NOMO-1 (cell line): ENCODE measurements around the gene LATS2.

Experiments used
- DNase-seq, 2 experiments: peaks; one replicate each; lab custom pipeline; 2025; ENCODE audit not compliant: unreplicated experiment in 2 of 2; lab: John Stamatoyannopoulos, UW

Gene LATS2

GRCh38 chr13:21061029-21061763 lies at the start of gene LATS2:
TSS of gene LATS2 (minus strand) at chr13:21061586. CDS start at chr13:21046026, 15,560 bp downstream.
- peak; percentile 92 to 95 for DNase-seq

GRCh38 chr13:21109168-21109567 lies 47.8 kb upstream of the LATS2 start:
- DNase-seq: no peak

- no peak for DNase-seq
These were observed 44.7 kb upstream of the LATS2 start for GRCh38 chr13:21106089-21106488.

- no peak for DNase-seq
These were observed 43.0 kb upstream of the LATS2 start for GRCh38 chr13:21104199-21105019.

- DNase-seq: no peak
These were observed 40.6 kb upstream of the LATS2 start for GRCh38 chr13:21101865-21102576.

GRCh38 chr13:21100994-21101757 lies 39.8 kb upstream of the LATS2 start:
- no peak for DNase-seq

GRCh38 chr13:21100211-21100610 lies 38.8 kb upstream of the LATS2 start:
- DNase-seq: no peak

- DNase-seq: no peak
These were observed 33.9 kb upstream of the LATS2 start for GRCh38 chr13:21095311-21095710.

GRCh38 chr13:21089830-21090229 lies 28.4 kb upstream of the LATS2 start:
- DNase-seq: no peak

- DNase-seq: no peak
These were observed 27.1 kb upstream of the LATS2 start for GRCh38 chr13:21088534-21088933.

GRCh38 chr13:21086929-21087328 lies 25.5 kb upstream of the LATS2 start:
- DNase-seq: no peak

- DNase-seq: no peak
These were observed 20.5 kb upstream of the LATS2 start for GRCh38 chr13:21081926-21082325.

GRCh38 chr13:21080593-21080891 lies 19.2 kb upstream of the LATS2 start:
- no peak for DNase-seq

- peak; percentile 45 to 69 for DNase-seq
These were observed 18.6 kb upstream of the LATS2 start for GRCh38 chr13:21079761-21080592.

- DNase-seq: no peak
These were observed 17.8 kb upstream of the LATS2 start for GRCh38 chr13:21079221-21079620.

- no peak for DNase-seq
These were observed 17.1 kb upstream of the LATS2 start for GRCh38 chr13:21078501-21078900.

- DNase-seq: no peak
These were observed 16.5 kb upstream of the LATS2 start for GRCh38 chr13:21077788-21078353.

- DNase-seq: no peak
These were observed 15.8 kb upstream of the LATS2 start for GRCh38 chr13:21077076-21077787.

GRCh38 chr13:21076253-21076652 lies 14.9 kb upstream of the LATS2 start:
- no peak for DNase-seq
